Retinal pigment epithelial cell (primary cell): ENCODE data around the gene CERS3.

ENCODE experiments used
- DNase-seq: peaks from one replicate; pipeline ENCODE4 v3.0.0-alpha.2; 2010; ENCODE audit warnings: low read depth
- H3K4me3 ChIP-seq: 2 replicates; pipeline ENCODE4 v1.5.1; 2011; ENCODE audit warnings: mild to moderate bottlenecking, low read length, control low read depth, moderate library complexity
- TF ChIP-seq, protein P1 (sequence below): conservative IDR thresholded peaks from 2 replicates; pipeline ENCODE4 v1.5.1; 2011; ENCODE audit warnings: low read depth, low read length, control low read depth, inconsistent platforms

The CERS3 gene

DNA sequence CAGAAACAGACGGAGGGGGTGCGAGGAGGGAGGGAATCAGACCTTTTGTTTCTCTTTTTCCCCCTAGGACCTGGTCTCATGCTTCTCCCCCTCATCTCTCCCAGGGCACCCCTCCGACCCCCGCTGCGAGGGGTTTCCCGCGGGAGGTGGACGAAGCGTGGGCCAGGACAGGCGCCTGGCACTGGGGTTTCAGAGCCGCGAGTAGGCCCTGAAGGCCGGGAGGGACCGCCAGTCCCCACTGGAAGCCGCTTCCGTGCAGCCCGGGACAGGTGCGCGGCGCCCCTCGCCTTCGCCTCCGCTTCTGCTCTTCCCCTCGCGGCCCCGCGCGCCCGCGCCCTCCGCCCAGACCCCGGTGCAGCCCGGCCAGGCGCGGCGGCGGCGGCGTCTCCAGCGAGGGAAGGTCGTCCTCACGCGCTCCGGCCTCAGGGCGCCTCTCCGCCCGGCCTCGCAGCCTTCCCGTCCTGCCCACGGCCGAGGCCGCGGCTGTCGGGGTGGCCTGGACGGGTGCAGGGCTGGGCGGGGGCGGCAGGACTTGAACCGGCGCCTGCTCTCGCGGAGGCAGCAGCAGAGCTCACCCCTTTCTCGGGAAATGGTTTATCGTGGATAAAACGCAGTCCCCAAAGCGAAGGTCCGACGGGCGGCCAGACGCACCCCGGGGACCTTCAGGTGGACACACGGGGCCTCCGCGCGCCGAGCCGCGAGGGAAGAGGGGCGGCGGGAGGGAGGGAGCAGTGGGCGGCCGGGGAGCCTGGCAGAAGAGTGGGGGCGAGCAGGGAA lies 155.4 kb downstream of the CERS3 start:
- TF ChIP-seq, protein P1, sequence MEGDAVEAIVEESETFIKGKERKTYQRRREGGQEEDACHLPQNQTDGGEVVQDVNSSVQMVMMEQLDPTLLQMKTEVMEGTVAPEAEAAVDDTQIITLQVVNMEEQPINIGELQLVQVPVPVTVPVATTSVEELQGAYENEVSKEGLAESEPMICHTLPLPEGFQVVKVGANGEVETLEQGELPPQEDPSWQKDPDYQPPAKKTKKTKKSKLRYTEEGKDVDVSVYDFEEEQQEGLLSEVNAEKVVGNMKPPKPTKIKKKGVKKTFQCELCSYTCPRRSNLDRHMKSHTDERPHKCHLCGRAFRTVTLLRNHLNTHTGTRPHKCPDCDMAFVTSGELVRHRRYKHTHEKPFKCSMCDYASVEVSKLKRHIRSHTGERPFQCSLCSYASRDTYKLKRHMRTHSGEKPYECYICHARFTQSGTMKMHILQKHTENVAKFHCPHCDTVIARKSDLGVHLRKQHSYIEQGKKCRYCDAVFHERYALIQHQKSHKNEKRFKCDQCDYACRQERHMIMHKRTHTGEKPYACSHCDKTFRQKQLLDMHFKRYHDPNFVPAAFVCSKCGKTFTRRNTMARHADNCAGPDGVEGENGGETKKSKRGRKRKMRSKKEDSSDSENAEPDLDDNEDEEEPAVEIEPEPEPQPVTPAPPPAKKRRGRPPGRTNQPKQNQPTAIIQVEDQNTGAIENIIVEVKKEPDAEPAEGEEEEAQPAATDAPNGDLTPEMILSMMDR = no peak
- no peak for DNase-seq
- H3K4me3 ChIP-seq = no peak overlapping the region

DNA sequence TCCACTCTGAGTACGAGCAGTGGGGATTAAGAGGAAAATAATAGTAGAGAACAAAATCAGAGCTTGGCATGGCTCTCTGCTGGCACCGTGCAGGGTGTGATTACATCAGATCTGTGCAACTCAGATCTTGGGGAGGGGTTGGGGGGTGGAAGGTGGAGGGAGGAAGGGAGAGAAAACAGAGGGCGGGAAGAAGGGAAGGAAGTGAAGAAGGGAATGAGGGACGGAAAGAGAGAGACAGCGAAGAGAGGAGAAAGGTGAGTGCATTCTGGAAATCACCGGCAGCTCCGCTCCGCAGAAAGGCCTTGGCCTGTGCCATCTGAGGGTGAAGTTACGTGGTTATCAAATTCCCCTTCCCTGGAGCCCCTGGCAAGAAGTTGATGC lies 156.0 kb downstream of the CERS3 start:
- no peak overlapping the region for H3K4me3 ChIP-seq
- TF ChIP-seq, protein P1 = no peak

DNA sequence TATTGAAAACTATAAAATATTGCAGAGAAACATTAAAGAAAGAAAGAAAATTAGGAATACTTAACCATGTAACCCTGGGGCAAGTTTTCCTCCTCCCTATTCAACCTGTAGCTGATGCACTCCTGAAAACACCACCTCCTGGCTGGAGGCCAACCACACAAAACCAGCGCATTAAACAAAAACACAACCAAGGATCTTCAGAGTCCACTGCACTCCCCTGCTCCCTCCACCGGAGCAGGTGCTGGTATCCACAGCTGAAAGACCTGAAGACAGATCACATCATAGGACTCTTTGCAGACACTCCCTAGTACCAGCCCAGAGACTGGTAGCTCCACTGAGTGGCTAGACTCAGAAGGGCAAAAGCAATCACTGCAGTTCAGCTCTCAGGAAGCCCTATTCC lies 173.4 kb downstream of the CERS3 start:
- no peak for DNase-seq
- TF ChIP-seq, protein P1 = no peak
- no peak overlapping the region for H3K4me3 ChIP-seq

More for the DNA sequence above, 156.0 kb downstream of the CERS3 start:
- DNase-seq = no peak

DNA sequence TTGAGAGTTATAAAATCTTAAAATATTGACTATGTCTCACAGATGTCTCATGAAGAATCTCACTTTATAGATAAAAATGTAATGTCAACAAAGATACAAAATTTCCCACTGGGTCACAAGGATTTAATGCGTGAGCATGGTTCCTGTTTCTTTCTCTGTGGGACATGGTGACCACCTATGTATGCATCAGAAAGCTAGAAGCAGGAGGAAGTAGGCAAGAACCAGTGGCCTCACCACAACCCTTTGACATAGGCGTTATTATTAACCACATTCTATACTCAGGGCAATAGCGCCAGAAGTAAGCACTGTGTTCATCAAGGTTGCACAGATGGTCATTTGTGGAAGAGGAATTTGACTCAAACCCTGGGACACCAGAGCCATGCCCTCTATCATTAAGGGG lies 175.3 kb downstream of the CERS3 start:
- no peak for DNase-seq
- H3K4me3 ChIP-seq = no peak overlapping the region
- TF ChIP-seq, protein P1 = no peak

DNA sequence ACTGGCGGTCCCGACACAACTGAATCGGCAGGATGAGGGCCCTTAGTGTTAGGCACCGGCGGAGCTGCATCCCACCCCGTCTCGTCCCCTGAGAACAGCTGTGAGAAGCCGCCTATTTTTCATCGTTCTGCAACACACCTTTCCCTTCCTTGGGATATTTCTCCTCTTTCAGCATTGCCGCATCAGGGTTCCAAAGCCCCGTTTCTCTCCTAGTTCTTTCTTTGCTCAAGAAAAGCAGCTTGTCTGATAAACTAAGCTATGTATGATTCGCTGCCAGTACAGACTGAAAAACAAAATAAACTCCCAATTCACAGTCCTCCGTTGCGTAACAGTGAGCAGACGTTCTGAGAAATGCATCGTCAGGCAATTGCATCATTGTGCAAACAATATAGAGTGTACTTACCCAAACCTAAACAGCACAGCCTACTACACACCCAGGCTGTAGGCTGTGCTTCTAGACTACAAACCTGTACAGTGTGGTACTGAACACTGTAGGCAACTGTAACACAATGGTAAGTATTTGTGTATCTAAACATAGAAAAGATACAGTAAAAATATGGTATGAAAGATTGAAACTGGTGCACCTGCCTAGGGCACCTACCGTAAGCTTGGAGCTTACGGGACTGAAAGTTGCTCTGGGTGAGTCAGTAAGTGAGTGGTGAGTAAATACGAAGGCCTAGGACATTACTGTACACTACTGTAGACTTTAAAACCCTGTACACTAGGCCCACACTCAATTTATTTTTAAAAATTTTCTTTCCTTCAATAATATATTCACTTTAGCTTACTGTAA lies 178.1 kb downstream of the CERS3 start:
- H3K4me3 ChIP-seq = no peak overlapping the region
- DNase-seq = no peak
- TF ChIP-seq, protein P1 = no peak
